MM.1S (cell line): ENCODE measurements around the gene PSEN2.

Experiments
- CTCF ChIP-seq: fragments of 300-600 bp; sonication (generic); IDR thresholded peaks from 2 replicates; pipeline ENCODE4 v1.5.1; 2016; ENCODE audit warnings: antibody characterized with exemption, low read length, mixed read lengths
- EZH2 ChIP-seq: fragments of 300-600 bp; sonication (generic); optimal IDR thresholded peaks from 2 replicates; pipeline ENCODE3; 2017; ENCODE audit warnings: low read depth, mild to moderate bottlenecking, antibody characterized with exemption, low read length, mixed read lengths
- EZH2phosphoT487 ChIP-seq: fragments of 300-600 bp; sonication (generic); IDR thresholded peaks from 2 replicates; pipeline ENCODE4 v1.6.1; 2018; ENCODE audit warnings: antibody characterized with exemption, low read length

GRCh38 chr1:226845624-226846023 lies 24.8 kb upstream of the PSEN2 start:
- TF ChIP-seq EZH2 (no peak), CTCF (no peak), EZH2phosphoT487 (no peak)
